Stimulated activated naive CD8-positive, alpha-beta T cell treated with anti-CD3 and anti-CD28 coated beads, Interleukin-15, Interleukin-2, amounts not matched to agents 100 U/mL and 50 U/mL, for 24 hours (primary cell): ENCODE measurements around the gene TRABD.

Experiments used
- ATAC-seq: fragments of 150-1000 bp; cut with Tn5 transposase; one replicate; pipeline ENCODE4 v1.10.0; 2021
- DNase-seq: peaks from one replicate; pipeline ENCODE4 v3.0.0; 2021

TRABD gene

DNA sequence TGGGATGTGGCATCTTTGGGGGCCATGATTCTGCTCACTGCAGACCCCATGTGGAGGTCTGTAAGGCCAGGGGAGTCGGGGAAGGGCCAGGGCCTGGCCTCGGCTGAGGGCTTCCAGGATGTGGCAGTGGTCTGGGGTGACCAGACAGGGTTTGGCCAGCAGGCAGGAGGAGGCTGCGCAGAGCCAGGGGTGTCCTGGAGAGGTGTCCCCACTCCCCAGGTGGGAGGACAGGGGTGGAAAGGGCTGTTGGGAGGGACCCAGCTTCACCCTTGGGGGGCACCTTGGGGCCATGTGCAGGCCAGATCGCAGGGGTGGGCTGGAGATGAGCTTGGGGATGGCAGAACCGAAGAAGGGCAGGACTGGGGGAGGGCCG lies 11.7 kb upstream of the TRABD start:
- DNase-seq = no peak
- no peak for ATAC-seq

DNA sequence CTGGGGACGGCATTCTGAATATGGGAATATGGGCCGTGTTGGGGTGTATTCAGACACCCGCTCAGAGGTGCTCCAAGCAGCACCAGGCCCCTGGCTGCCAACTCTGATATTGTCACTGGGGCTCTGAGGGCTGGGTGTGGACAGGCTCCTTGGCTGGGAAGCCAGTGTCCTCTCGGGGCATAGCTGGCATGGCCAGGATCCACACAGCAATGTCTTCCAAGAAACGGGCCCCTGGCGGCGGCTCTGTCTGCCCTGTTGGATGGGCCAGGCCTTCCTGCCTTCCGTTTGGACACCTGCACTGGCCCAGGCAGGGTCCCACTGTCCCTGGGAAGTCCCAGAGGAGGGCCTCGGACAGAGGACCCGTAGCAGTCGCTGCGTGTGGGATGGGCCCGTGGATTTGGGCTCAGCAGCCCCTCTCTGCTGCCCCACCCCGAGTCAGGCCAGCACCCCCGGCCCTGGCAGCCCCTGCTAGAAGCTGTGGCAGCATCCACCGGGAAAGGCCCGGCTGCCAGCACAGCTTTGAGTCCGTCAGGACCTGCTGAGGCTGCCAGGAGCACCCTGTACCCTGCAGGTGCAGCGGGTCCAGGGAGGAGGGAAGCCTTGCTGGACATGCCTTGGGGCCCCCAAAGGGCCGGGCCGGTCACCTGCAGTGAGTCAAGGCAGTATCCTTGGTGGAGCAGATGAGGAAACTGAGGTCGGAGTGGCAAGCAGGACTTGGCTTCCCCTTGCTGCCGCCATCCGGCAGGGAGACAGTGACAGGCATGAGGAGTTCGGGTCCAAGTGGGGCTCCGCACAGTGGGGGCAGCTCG lies 11.1 kb upstream of the TRABD start:
- ATAC-seq (no peak), DNase-seq (peak; percentile 7)

DNA sequence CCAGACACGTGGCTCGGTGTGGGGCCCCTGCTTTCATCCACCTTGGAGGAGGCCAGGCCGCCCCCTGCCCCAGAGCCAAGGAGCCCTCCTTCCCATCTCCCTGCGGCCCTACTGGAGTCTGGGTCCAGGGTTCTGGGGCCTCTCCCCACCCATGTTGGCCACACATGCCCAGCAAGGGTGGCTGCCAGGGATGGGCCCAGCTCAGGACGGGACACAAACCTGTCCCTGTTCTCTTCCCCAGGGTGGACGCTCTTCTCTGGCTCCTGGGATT lies 10.6 kb upstream of the TRABD start:
- DNase-seq = no peak
- ATAC-seq = no peak

DNA sequence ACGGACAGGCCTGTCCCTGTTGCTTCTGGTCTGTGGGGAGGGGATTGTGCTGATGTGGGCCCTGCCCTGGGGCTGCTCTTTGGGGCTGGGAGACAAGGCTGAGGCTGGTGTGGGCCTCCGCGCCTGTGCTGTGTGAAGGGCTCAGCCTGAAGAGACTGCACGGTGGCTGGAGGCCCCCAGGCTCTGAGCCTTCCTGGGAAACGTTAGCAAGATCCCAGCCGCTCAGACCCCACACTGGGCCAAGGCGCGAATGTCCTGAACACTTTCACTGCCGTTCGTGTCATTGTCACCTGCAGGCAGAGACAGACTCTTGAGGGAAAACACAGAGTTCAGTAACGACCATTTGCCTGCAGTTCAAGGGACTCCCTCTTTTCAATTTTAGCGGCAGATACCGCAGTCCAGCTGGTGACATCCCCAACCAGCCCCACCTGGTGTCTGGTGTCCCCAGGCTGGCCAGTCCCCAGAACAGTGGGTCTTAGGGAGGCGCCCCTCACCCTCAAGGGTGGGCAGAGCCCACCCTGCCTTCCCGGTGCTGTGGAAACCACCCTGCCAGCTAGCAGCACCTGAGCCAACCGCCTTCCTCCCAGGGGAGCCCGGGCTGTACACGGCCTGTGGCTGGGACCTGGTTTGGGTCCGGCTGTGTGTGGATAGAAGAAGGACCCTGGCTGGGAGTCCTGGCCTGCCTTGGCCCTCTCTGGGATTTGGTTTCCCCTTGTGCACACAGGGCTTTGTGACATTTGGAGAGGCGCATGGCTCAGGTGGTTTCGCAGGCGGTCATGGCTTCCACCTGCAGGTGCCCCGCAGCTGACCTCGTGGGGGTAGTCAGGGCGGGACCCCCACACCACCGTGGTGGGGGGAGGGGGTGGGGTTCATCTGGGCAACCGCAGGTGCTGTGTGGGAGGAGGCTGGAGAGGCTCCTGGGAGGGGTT lies 9.5 kb upstream of the TRABD start:
- DNase-seq (no peak), ATAC-seq (no peak)

DNA sequence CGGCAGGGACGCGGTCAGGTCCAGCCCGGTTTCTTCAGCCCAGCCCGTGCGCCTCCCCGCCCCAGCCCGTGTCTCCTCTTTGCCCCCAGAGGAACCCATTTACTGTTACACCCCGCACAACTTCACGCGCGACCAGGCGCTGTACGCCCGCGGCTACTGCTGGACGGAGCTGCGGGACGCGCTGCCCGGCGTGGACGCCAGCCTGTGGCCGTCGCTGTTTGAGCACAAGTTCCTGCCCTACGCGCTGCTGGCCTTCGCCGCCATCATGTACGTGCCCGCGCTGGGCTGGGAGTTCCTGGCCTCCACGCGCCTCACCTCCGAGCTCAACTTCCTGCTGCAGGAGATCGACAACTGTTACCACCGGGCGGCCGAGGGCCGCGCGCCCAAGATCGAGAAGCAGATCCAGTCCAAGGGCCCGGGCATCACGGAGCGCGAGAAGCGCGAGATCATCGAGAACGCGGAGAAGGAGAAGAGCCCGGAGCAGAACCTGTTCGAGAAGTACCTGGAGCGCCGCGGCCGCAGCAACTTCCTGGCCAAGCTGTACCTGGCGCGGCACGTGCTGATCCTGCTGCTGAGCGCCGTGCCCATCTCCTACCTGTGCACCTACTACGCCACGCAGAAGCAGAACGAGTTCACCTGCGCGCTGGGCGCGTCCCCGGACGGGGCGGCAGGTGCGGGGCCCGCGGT lies 8.7 kb upstream of the TRABD start:
- DNase-seq (no peak), ATAC-seq (no peak)

DNA sequence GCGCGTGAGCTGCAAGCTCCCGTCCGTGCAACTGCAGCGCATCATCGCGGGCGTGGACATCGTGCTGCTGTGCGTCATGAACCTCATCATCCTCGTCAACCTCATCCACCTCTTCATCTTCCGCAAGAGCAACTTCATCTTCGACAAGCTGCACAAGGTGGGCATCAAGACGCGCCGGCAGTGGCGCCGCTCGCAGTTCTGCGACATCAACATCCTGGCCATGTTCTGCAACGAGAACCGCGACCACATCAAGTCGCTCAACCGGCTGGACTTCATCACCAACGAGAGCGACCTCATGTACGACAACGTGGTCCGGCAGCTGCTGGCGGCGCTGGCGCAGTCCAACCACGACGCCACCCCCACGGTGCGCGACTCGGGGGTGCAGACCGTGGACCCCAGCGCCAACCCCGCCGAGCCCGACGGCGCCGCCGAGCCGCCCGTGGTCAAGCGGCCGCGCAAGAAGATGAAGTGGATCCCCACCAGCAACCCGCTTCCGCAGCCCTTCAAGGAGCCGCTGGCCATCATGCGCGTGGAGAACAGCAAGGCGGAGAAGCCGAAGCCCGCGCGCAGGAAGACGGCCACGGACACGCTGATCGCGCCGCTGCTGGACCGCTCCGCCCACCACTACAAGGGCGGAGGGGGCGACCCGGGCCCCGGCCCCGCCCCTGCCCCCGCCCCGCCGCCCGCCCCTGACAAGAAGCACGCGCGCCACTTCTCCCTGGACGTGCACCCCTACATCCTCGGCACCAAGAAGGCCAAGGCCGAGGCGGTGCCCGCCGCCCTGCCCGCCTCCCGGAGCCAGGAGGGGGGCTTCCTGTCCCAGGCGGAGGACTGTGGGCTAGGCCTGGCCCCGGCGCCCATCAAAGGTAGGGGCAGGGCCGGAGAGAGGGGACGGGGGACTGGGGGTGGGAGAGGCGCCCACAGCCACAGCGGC lies 7.9 kb upstream of the TRABD start:
- DNase-seq (no peak), ATAC-seq (no peak)

DNA sequence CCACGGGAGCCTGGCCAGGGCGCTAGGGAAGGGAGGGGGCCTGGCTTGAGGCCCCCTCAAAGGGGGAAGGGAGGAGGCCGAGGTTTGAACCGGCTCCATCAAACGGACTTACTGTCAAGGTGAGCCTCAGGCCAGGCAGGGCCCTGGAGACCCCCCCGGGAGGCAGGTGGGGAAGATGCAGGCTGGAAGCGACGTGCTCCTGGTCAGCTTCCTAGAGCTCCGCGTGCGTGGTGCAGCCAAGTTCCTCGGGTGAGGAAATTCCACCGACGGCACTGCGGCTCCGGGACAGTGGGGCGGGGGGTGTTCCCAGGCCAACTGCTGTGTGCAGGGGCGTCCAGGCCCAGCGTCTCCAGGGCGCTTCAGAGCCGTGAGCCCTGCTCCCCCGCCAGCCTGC lies 7.2 kb upstream of the TRABD start:
- DNase-seq (no peak), ATAC-seq (no peak)

DNA sequence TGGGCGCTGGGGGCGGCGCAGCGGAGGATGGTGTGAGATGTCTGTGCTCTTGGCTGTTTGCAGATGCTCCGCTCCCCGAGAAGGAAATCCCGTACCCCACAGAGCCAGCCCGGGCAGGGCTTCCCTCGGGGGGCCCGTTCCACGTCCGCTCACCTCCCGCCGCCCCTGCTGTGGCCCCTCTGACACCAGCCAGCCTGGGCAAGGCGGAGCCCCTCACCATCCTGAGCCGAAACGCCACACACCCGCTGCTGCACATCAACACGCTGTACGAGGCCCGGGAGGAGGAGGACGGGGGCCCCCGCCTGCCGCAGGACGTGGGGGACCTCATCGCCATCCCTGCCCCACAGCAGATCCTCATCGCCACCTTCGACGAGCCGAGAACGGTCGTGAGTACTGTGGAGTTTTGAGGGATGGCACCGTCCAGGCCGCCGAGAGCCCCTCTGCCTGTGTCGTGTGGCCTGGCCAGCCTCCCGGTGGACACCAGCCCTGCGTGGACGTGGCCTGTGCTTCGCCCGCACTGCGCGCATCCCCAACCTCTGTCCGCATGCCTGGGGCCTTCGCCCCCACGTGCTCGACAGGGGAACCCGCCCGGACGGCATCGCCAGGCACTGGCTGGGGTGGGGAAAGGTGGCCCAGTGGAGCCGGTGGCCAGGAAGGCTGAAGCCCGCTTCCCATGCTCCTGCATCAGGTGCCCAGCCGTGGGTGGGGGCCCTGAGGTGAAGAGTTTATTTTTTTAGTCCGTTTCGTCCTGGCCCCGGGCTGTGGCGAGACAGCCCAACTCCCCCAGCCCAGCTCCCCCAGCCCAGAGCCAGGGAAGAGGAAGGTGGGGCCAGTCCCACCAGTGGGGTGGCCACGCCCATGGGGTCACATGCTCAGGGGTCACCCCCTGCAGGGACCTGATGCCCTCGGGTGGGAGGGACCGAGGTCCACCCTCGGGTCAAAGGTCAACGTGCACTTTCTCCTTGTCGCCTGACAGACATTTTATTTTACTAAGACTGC lies 6.5 kb upstream of the TRABD start:
- ATAC-seq (no peak), DNase-seq (no peak)

DNA sequence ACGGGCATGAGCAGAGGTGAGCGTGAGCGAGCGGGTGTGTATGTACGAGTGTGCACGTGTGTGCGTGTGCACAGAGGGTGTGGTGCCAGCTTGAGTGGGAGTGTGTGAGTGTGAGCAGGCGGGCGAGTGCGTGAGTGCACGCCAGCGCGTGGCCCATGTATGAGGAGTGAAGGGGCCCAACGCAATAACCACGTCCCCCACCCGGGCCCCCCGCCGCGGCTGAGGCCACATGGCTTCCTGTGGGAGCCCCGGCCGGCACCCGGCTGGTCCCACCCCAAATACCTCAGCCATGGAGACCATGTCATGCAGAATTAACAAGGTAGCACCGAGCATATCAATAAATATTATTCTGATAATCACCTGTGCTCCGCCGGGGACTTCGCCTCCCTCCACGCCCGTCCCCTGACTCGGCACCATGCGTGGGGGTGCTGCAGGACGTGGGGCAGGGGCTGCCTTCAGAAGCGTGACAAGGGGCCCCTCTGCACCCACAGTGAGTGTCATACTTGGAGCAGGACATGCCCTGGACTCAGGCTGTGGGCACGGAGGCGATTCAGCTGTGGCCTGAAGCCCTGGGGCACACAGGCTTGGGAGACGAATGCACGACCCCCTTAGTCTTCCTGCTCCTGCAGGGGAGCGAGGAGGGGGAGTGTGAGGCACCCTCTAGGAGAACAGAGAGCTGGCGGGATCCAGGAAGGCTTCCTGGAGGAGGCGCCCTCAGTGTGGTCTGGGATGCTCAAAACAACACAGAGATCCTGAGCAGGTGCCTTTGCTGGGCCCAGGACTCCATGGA lies 5.6 kb upstream of the TRABD start:
- DNase-seq (no peak), ATAC-seq (no peak)

DNA sequence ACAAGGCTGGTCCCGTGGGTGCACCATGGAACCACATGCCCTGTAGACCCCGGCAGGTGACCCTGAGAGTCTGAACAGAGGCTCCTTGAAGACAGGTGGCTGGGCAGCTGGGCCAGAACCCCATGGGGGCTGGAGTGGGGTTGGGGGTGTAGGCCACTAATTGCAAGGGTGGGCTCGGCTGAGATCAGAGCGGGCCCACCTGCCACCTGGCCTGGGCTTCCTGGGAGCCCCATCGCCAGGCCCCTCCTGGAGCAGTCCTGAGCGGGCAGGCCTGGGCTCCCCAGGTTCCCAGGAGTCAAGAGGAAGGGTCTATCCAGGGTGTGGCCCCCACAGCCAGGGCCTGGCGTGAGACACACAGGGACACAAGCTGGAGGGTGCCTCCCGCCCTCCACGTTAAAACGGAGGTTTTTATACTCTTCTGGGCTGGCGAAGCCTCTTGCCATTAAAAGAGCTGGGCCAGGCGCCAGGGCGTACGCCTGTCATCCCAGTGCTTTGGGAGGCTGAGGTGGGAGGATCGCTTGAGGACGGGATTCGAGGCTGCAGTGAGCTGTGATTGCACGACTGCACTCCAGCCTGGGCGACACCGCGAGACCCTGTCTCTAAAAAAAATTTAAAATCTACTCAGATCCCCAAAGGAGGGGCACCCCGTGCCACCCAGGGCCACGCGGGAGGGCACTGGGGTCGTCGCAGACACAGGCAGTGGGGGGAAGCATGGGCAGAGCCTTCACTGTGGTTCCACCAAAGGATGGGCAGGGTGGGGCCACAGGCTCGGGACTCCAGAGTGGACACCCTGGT lies 4.8 kb upstream of the TRABD start:
- ATAC-seq = no peak

DNA sequence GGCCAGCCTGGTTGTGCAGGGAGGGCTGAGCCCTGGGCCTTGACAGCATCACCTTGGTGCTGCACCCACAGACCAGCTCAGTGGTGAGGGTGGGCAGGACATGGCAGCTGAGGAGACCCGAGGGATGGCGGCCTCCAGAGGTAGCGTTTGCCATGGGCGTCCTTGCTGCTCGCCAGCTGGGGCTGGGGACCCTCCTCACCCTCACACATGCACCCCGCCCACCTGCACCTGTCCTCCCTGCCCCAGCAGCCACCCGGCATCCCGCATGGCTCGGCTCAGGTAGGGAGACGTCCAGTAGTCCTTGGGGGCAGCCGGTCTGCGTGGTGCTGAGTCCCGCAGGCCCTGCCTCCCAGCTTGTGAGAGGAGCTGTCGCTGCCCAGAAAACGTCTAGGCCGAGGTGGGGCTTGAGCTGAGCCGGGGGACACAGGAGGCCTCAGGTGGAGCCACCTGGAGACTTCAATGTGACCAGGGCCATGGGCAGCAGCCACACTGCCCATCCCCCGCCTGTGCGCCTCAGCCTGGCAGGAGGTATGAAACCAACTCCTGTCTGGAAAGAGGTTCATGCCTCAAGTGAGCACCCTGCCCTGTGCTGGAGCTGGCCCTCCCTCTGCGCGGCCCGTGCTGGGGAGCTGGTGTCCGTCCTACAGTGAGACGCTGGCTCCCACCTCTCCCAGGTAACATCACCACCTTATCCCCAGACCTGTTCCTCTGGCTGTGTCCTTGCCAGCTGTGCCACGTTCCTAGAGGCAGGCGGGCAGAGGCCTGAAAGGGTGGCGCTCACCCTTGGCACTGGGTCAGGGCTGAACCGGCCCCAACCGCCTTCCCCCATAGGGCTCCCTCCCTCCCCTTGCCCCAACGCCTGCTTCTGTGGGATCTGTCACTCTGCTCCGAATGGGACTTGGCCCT lies 3.3 kb upstream of the TRABD start:
- ATAC-seq (no peak), DNase-seq (no peak)

More for the DNA sequence above, 4.8 kb upstream of the TRABD start:
- no peak for DNase-seq

DNA sequence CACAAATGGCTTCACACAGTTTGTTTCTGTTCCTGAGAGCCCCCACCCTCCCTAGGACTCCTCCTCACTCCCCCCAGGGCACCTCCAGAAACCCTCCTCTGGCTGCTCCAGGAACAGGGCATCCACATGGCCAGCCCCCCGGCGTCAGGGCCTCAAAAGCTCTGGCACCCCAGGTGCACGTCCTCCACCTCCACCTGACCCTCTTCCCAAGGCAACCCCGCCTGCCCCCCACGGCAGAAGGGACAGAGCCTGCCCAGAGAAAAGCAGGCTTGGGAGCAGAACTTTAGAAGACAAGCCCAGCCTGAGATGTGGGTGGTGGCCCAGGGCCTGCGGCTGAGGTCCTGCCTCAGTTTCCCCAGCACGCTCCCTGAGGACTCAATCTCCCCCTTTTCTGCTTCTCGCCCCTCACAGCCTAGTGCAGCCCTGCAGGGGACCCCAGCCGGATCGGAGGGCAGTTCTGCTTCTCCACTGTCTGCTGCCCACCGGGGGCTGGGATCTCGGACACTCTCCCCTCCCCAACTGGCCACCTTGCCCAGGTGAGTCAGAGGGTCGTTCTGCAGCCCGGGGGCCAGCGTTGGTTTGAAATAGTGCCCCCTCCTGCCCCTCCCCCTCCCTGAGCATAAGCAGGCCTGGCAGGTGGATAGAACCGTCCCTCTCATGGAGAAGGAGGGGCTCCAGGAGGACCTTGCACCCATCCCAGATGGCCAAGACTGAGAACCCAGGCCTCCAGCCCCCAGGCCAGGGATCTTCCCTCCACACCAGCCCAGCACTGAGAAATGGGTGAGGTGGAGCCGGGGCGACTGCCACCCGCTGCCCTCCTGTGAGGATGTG lies 2.4 kb upstream of the TRABD start:
- DNase-seq (no peak), ATAC-seq (no peak)

DNA sequence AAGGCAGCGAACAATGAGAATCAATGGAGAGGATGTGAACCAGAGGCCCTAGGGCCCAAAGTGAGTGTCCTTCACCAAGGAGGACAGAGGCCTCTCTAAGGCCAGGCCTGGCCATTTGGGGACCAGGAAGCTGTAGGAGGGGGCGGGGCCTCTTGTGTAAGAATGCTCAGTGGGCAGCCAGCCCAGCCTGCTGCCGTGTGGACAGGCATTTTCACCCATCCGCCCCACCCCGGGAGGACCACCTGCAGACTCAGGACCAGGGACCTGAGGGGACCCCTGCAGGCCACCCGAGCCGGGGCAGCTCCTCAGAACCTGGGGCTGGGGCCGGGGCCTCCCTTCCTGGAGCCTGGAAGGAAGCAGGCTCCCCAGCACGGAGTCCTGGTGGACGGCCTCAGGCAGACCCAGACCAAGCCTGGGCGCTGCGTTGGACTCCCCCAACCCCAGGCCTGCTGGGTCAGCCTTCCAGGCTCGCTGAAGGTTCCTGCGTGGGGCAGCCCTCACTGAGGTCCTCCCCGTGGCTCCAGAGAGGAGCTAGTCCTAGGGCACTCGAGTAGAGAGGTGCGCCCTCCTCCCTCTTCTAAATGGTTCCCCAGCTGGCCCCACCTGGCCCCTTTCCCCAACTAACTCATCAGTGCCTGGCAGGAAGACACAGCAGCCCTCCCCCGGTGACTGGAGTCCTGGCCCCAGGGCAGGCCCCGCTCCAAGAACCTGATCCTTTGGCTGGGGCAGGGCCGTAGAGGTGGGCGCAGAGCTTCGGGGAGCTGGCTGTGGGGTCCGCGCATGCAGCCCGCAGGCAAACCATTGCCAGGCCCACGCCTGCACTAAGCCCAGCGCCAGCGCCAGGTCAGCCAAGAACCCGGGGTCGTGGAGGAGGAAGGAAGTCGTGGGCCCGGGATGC lies 1.5 kb upstream of the TRABD start:
- no peak for ATAC-seq
- DNase-seq = peak; percentile 14

DNA sequence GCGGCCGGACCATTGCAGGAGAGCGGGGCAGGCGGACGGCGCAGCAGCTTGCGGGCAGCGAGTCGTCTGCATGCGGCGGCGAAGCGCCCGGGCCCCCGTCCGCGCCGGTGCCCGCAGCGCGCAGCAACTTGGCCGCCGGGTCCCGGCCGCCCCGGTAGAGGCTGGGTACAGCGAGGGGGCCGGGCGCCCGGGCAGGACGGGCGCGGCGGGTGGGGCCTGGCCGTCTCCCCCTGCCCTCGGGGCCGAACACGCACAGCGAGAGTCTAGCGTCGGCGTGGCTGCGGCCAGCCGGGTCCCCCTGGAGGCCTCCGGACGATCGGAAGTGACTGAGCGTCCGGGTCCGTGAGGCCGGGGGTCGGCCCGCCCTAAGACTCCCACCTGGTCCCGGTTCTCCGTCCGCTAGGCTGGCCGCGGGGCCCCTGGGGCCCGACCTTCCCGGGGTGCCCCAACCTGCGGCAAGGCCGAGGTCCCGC lies 775 bp upstream of the TRABD start:
- DNase-seq (no peak), ATAC-seq (no peak)

DNA sequence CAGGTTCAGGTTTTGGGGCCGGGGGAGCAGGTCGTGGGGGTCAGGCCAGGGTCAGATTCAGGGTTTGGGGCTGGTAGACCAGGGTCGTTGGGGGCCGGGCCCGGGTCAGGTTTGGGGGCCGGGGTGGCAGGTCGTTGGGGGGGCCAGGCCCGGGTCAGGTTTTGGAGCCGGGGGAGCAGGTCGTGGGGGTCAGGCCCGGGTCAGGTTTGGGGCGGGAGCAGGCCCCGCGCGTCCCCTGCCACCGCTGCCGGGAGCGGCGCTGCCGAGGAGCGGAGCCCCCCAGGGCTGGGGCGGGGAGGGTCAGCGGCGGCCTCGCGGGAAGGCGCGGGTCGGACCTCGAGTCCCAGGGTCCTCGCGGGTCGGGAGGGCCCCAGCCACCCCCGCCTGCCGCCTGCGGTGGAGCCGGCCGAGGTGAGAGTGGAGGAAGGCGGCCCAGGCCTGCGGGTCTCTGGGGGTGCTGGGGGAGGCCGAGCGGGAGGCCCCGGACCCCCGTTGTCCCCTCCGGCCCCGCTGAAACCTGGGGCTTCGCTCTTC lies 535 bp downstream of the TRABD start:
- ATAC-seq (no peak), DNase-seq (no peak)
